Neural progenitor cell (in vitro differentiated cells): ENCODE results near the gene ACOT2. TPM values are rescaled to one million over a fixed set of nuclear protein-coding genes. Genes with fewer than 3 reads are reported as not detected.
"Not testable (repeated sequence)": the region's sequence is repeated elsewhere in the genome, so short reads cannot be mapped to it uniquely, and the experiment has no call there.

ENCODE experiments used
- DNase-seq: peaks from one replicate; pipeline ENCODE4 v3.0.0-alpha.2; 2016; ENCODE audit warnings: low spot score
- H2AFZ ChIP-seq: fragments of 200-600 bp; sonication (generic); replicated peaks from 2 replicates; pipeline ENCODE4 v1.6.1; 2016; ENCODE audit warnings: antibody characterized with exemption
- H3F3A ChIP-seq: fragments of 200-600 bp; sonication (generic); 2 replicates; pipeline ENCODE4 v1.6.1; 2016; ENCODE audit warnings: antibody characterized with exemption, low read depth
- H3K27ac ChIP-seq: fragments of 200-600 bp; sonication (generic); 2 replicates; pipeline ENCODE4 v1.5.1; 2016; ENCODE audit warnings: mild to moderate bottlenecking
- H3K27me3 ChIP-seq: fragments of 200-600 bp; sonication (generic); 2 replicates; pipeline ENCODE4 v1.6.1; 2016; ENCODE audit warnings: mild to moderate bottlenecking, moderate library complexity
- H3K36me3 ChIP-seq: fragments of 200-600 bp; sonication (generic); 2 replicates; pipeline ENCODE4 v1.5.1; 2016
- H3K4me1 ChIP-seq: fragments of 200-600 bp; sonication (generic); 2 replicates; pipeline ENCODE4 v1.6.1; 2016; ENCODE audit warnings: mixed run types
- H3K4me2 ChIP-seq: fragments of 200-600 bp; sonication (generic); 2 replicates; pipeline ENCODE4 v1.6.1; 2016
- H3K4me3 ChIP-seq: fragments of 200-600 bp; sonication (generic); 2 replicates; pipeline ENCODE4 v1.5.1; 2016
- H3K79me2 ChIP-seq: fragments of 200-600 bp; sonication (generic); 2 replicates; pipeline ENCODE4 v1.6.1; 2016; ENCODE audit warnings: low read depth
- H3K9ac ChIP-seq: fragments of 200-600 bp; sonication (generic); 2 replicates; pipeline ENCODE4 v1.6.1; 2016
- H3K9me3 ChIP-seq: fragments of 200-600 bp; sonication (generic); 2 replicates; pipeline ENCODE4 v1.5.1; 2016; ENCODE audit warnings: low read depth
- H4K20me1 ChIP-seq: fragments of 200-600 bp; sonication (generic); 2 replicates; pipeline ENCODE4 v1.6.1; 2016; ENCODE audit warnings: low read depth
- H3K27ac Mint-ChIP-seq: 3 replicates; pipeline ENCODE4 v1.8.0; 2021; ENCODE audit warnings: mixed read lengths
- H3K27me3 Mint-ChIP-seq: 2 replicates; pipeline ENCODE4 v1.8.0; 2022; ENCODE audit warnings: low read depth, mild to moderate bottlenecking, inconsistent platforms, moderate library complexity, mixed read lengths; ENCODE audit not compliant: insufficient read depth
- H3K36me3 Mint-ChIP-seq: 3 replicates; pipeline ENCODE4 v1.8.0; 2021; ENCODE audit warnings: mixed read lengths
- H3K4me1 Mint-ChIP-seq: 3 replicates; pipeline ENCODE4 v1.8.0; 2021; ENCODE audit warnings: mixed read lengths
- H3K4me3 Mint-ChIP-seq: 3 replicates; pipeline ENCODE4 v1.8.0; 2021; ENCODE audit warnings: mild to moderate bottlenecking, moderate library complexity, mixed read lengths
- H3K9me3 Mint-ChIP-seq: 3 replicates; pipeline ENCODE4 v1.8.0; 2020; ENCODE audit warnings: mixed read lengths
- EZH2 ChIP-seq: fragments of 200-600 bp; sonication (generic); IDR thresholded peaks from 2 replicates; pipeline ENCODE4 v1.6.1; 2017; ENCODE audit warnings: antibody characterized with exemption, mild to moderate bottlenecking, moderate library complexity
- EZH2phosphoT487 ChIP-seq: fragments of 200-600 bp; sonication (generic); IDR thresholded peaks from 2 replicates; pipeline ENCODE4 v1.6.1; 2017; ENCODE audit warnings: antibody characterized with exemption
- total RNA-seq: library from RNA; depleted of rRNA; stranded (reverse); fragments of >200 nt; gene quantifications from 2 replicates; pipeline ENCODE4 v1.2.3, GENCODE V29; 2015; ENCODE audit warnings: low replicate concordance
- TF ChIP-seq, protein P1 (sequence below): fragments of 200-600 bp; sonication (generic); IDR thresholded peaks from 2 replicates; pipeline ENCODE4 v1.5.1; 2017; ENCODE audit warnings: antibody characterized with exemption, mild to moderate bottlenecking

The ACOT2 gene
- total RNA-seq, 1 donor from 2014 or later: 1.1 TPM

DNA sequence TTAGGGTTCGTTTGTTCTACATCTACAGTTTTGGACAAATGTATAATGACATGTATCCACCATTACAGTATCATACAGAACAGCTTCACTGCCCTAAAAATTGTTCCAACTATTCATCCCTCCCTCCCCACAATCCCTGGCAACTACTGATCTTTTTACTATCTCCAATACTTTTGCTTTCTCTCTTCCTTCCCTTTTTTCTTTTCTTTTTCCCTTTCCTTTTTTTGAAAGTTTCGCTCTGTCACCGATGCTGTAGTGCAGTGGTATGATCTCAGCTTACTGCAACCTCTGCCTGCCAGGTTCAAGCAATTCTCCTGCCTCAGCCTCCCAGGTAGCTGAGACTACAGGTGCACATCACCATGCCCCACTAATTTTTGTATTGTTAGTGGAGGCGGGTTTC lies 20.1 kb downstream of the ACOT2 start:
- Histone ChIP-seq H3K4me1 (no peaks in the 10 kb centered on the region), H3K27me3 (peaks cover 31% of the 10 kb centered on the region), H3K79me2 (no peaks in the 10 kb centered on the region), H3K9ac (no peak overlapping the region), H3K4me2 (no peak overlapping the region), H3K4me3 (no peak overlapping the region), H4K20me1 (no peaks in the 10 kb centered on the region), H3K9me3 (no peaks in the 10 kb centered on the region), H3K36me3 (no peaks in the 10 kb centered on the region), H3K27ac (no peak overlapping the region), H2AFZ (no peak overlapping the region), H3F3A (no peaks in the 10 kb centered on the region)
- no peak overlapping the region for H3K4me3 Mint-ChIP-seq
- H3K27ac Mint-ChIP-seq: no peak overlapping the region
- TF ChIP-seq, protein P1, sequence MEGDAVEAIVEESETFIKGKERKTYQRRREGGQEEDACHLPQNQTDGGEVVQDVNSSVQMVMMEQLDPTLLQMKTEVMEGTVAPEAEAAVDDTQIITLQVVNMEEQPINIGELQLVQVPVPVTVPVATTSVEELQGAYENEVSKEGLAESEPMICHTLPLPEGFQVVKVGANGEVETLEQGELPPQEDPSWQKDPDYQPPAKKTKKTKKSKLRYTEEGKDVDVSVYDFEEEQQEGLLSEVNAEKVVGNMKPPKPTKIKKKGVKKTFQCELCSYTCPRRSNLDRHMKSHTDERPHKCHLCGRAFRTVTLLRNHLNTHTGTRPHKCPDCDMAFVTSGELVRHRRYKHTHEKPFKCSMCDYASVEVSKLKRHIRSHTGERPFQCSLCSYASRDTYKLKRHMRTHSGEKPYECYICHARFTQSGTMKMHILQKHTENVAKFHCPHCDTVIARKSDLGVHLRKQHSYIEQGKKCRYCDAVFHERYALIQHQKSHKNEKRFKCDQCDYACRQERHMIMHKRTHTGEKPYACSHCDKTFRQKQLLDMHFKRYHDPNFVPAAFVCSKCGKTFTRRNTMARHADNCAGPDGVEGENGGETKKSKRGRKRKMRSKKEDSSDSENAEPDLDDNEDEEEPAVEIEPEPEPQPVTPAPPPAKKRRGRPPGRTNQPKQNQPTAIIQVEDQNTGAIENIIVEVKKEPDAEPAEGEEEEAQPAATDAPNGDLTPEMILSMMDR: no peak
- no peak for TF ChIP-seq EZH2
- TF ChIP-seq EZH2phosphoT487: no peak
- H3K4me1 Mint-ChIP-seq: no peaks in the 10 kb centered on the region
- DNase-seq: no peak
- peaks cover 8% of the 10 kb centered on the region for H3K9me3 Mint-ChIP-seq
- H3K27me3 Mint-ChIP-seq: peaks cover 26% of the 10 kb centered on the region
- H3K36me3 Mint-ChIP-seq: no peaks in the 10 kb centered on the region

DNA sequence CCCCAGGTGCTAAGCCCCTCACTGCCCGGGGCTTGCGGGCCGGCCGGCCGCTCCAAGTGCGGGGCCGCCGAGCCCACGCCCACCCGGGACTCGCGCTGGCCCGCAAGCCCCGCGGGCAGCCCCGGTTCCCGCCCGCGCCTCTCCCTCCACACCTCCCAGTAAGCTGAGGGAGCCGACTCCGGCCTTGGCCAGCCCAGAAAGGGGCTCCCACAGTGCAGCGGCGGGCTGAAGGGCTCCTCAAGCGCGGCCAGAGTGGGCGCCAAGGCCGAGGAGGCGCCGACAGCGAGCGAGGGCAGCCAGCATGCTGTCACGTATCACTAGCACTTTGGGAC lies 21.6 kb downstream of the ACOT2 start:
- H3K4me3 Mint-ChIP-seq, H3K4me1 ChIP-seq, H3K36me3 ChIP-seq, DNase-seq, H3K9ac ChIP-seq, H3K79me2 ChIP-seq, H3K27ac Mint-ChIP-seq, H3K4me1 Mint-ChIP-seq, H3F3A ChIP-seq, H3K4me2 ChIP-seq, H3K36me3 Mint-ChIP-seq, H2AFZ ChIP-seq, H3K4me3 ChIP-seq, H3K27ac ChIP-seq, H3K9me3 Mint-ChIP-seq, H3K9me3 ChIP-seq, H4K20me1 ChIP-seq: not testable (repeated sequence)
- peaks cover 26% of the 10 kb centered on the region for H3K27me3 Mint-ChIP-seq
- H3K27me3 ChIP-seq: peaks cover 31% of the 10 kb centered on the region

DNA sequence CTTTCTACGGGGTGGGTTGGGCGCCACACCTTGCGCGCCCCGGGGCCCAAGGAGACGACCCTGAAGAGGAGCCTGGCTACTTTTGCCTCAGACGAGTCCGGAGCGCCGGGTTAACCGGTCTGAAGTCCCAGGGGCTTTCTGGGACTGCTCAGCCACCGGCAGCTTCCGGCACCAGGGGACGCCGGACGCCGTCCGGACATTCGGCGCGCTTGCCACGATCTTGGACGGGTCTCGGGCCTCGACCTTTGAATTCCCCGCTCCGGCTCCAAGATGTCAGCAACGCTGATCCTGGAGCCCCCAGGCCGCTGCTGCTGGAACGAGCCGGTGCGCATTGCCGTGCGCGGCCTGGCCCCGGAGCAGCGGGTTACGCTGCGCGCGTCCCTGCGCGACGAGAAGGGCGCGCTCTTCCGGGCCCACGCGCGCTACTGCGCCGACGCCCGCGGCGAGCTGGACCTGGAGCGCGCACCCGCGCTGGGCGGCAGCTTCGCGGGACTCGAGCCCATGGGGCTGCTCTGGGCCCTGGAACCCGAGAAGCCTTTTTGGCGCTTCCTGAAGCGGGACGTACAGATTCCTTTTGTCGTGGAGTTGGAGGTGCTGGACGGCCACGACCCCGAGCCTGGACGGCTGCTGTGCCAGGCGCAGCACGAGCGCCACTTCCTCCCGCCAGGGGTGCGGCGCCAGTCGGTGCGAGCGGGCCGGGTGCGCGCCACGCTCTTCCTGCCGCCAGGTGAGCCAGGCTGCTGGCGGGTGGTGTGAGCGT lies 22.9 kb downstream of the ACOT2 start, which contains the start of gene ACOT4:
TSS of gene ACOT4 (plus strand) at position 184 of the 760 bp plus-strand sequence. CDS start at position 271, 87 bp downstream.
- Mint-ChIP-seq H3K36me3 (no peaks in the 10 kb centered on the region), H3K9me3 (peaks cover 8% of the 10 kb centered on the region), H3K4me1 (no peaks in the 10 kb centered on the region), H3K27me3 (peaks cover 28% of the 10 kb centered on the region), H3K27ac (no peak within 1 kb of the TSS), H3K4me3 (peak within 1 kb of the TSS; percentile 73)
- Histone ChIP-seq H2AFZ (peak within 1 kb of the TSS; percentile 98), H3F3A (no peaks in the 10 kb centered on the region), H3K4me2 (peak within 1 kb of the TSS; percentile 71), H3K4me1 (no peaks in the 10 kb centered on the region), H3K4me3 (peak within 1 kb of the TSS; percentile 47), H4K20me1 (no peaks in the 10 kb centered on the region), H3K9me3 (no peaks in the 10 kb centered on the region), H3K36me3 (no peaks in the 10 kb centered on the region), H3K27ac (no peak within 1 kb of the TSS), H3K9ac (no peak within 1 kb of the TSS), H3K27me3 (peaks cover 31% of the 10 kb centered on the region), H3K79me2 (no peaks in the 10 kb centered on the region)
- DNase-seq: peak; percentile 50
- TF ChIP-seq EZH2 (peak; percentile 73), EZH2phosphoT487 (no peak)
- TF ChIP-seq, protein P1: no peak

DNA sequence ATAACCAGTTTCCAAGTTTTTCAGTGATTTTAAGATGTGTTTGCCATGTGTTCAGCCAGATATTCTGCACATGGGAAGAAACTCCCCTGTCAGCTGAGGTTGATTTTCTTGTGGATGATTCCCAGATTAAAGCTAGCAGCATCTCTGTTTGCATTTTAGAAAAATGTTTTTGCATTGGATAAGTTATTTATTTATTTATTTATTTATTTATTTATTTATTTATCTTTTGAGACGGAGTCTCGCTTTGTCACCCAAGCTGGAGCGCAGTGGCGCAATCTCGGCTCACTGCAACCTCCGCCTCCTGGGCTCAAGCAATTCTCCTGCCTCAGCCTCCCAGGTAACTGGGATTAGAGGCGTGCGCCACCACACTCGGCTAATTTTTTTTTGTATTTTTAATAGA lies 25.5 kb downstream of the ACOT2 start:
- no peaks in the 10 kb centered on the region for H3K9me3 ChIP-seq
- peaks cover 27% of the 10 kb centered on the region for H3K27me3 Mint-ChIP-seq
- H3K4me3 ChIP-seq: no peak overlapping the region
- peaks cover 31% of the 10 kb centered on the region for H3K27me3 ChIP-seq
- TF ChIP-seq EZH2 (no peak), EZH2phosphoT487 (no peak)
- TF ChIP-seq, protein P1: no peak
- no peaks in the 10 kb centered on the region for H3K4me1 ChIP-seq
- no peaks in the 10 kb centered on the region for H3K36me3 Mint-ChIP-seq
- H4K20me1 ChIP-seq: no peaks in the 10 kb centered on the region
- H3K27ac ChIP-seq: no peak overlapping the region
- peaks cover 7% of the 10 kb centered on the region for H3K9me3 Mint-ChIP-seq
- no peaks in the 10 kb centered on the region for H3F3A ChIP-seq
- H3K4me3 Mint-ChIP-seq: no peak overlapping the region
- H2AFZ ChIP-seq: no peak overlapping the region
- no peak overlapping the region for H3K4me2 ChIP-seq
- no peaks in the 10 kb centered on the region for H3K36me3 ChIP-seq
- H3K9ac ChIP-seq: no peak overlapping the region
- no peak overlapping the region for H3K27ac Mint-ChIP-seq
- H3K4me1 Mint-ChIP-seq: no peaks in the 10 kb centered on the region
- no peaks in the 10 kb centered on the region for H3K79me2 ChIP-seq
- DNase-seq: no peak
